Measurements from ENCODE around the gene BRINP3.

The BRINP3 gene

GRCh38 chr1:190168893-190169280 lies 308.8 kb downstream of the BRINP3 start:
- H3K4ac ChIP-seq (ENCODE audit: low read depth, low read length) = no peak overlapping the region
- H2BK5ac ChIP-seq (ENCODE audit: low read depth, low read length, poor library complexity) = no peak overlapping the region
- no peak overlapping the region for H3K14ac ChIP-seq (ENCODE audit: low read length)
- H3K4me1 ChIP-seq (ENCODE audit: control insufficient read depth in 1 of 2, insufficient read depth in 2 of 2, low read length in 2 of 2) = no peaks in the 10 kb centered on the region
- no peak overlapping the region for H2AK5ac ChIP-seq (ENCODE audit: low read length)
- no peaks in the 10 kb centered on the region for H3K36me3 ChIP-seq (ENCODE audit: control insufficient read depth in 1 of 2, insufficient read depth in 2 of 2, low read length in 2 of 2)
- no CpG with 5 or more reads among the region's 3 CpGs for WGBS (ENCODE audit: extremely low coverage, insufficient coverage, insufficient read length)
- H4K91ac ChIP-seq (ENCODE audit: low read depth, low read length) = no peak overlapping the region
- no peak overlapping the region for H3K27ac ChIP-seq (ENCODE audit: low read depth, low read length)
- H4K8ac ChIP-seq (ENCODE audit: low read depth, low read length) = no peak overlapping the region
- no peak overlapping the region for H2BK120ac ChIP-seq (ENCODE audit: insufficient read depth, low read length, poor library complexity)
- no peaks in the 10 kb centered on the region for H3K79me1 ChIP-seq (ENCODE audit: low read length)
- H3K23ac ChIP-seq (ENCODE audit: low read length) = no peak overlapping the region
- H2BK12ac ChIP-seq (ENCODE audit: low read length) = no peak overlapping the region
- H3K79me2 ChIP-seq (ENCODE audit: control insufficient read depth, insufficient read depth, low read length, poor library complexity) = no peaks in the 10 kb centered on the region
- H4K12ac ChIP-seq (ENCODE audit: low read depth, low read length) = no peak overlapping the region
- H2AFZ ChIP-seq (ENCODE audit: insufficient read depth, low read length, poor library complexity) = no peak overlapping the region
- DNase-seq = peak; percentile 8 to 93
- no peaks in the 10 kb centered on the region for H3K27me3 ChIP-seq (ENCODE audit: insufficient read depth, low read length)
- H3K9me3 ChIP-seq (ENCODE audit: insufficient read depth, low read depth, low read length) = no peaks in the 10 kb centered on the region
- no peak overlapping the region for H3K9ac ChIP-seq (ENCODE audit: low read length)
- H3K4me3 ChIP-seq (ENCODE audit: low read depth, low read length) = no peak overlapping the region
- no peak overlapping the region for H3K4me2 ChIP-seq (ENCODE audit: low read length)
- no peak overlapping the region for H3K18ac ChIP-seq (ENCODE audit: low read length)

- DNase-seq = peak in 1 of 2 donors; percentile 39
- Histone ChIP-seq H4K12ac (ENCODE audit: low read depth, low read length) (no peak overlapping the region), H3K4me3 (ENCODE audit: low read depth, low read length) (no peak overlapping the region), H2BK5ac (ENCODE audit: low read depth, low read length, poor library complexity) (no peak overlapping the region), H3K36me3 (ENCODE audit: control insufficient read depth in 1 of 2, insufficient read depth in 2 of 2, low read length in 2 of 2) (no peaks in the 10 kb centered on the region), H3K79me1 (ENCODE audit: low read length) (no peaks in the 10 kb centered on the region), H3K79me2 (ENCODE audit: control insufficient read depth, insufficient read depth, low read length, poor library complexity) (no peaks in the 10 kb centered on the region), H3K4ac (ENCODE audit: low read depth, low read length) (no peak overlapping the region), H3K18ac (ENCODE audit: low read length) (no peak overlapping the region), H3K23ac (ENCODE audit: low read length) (no peak overlapping the region), H4K91ac (ENCODE audit: low read depth, low read length) (no peak overlapping the region), H2BK120ac (ENCODE audit: insufficient read depth, low read length, poor library complexity) (no peak overlapping the region), H3K27ac (ENCODE audit: low read depth, low read length) (no peak overlapping the region), H3K9me3 (ENCODE audit: insufficient read depth, low read depth, low read length) (no peaks in the 10 kb centered on the region), H2AK5ac (ENCODE audit: low read length) (no peak overlapping the region), H3K14ac (ENCODE audit: low read length) (no peak overlapping the region), H2BK12ac (ENCODE audit: low read length) (no peak overlapping the region), H3K4me1 (ENCODE audit: control insufficient read depth in 1 of 2, insufficient read depth in 2 of 2, low read length in 2 of 2) (no peaks in the 10 kb centered on the region), H3K9ac (ENCODE audit: low read length) (no peak overlapping the region), H3K4me2 (ENCODE audit: low read length) (no peak overlapping the region), H2AFZ (ENCODE audit: insufficient read depth, low read length, poor library complexity) (no peak overlapping the region), H3K27me3 (ENCODE audit: insufficient read depth, low read length) (no peaks in the 10 kb centered on the region), H4K8ac (ENCODE audit: low read depth, low read length) (no peak overlapping the region)
- WGBS (ENCODE audit: extremely low coverage, insufficient coverage, insufficient read length) = no CpG with 5 or more reads among the region's 3 CpGs
These were observed 309.4 kb downstream of the BRINP3 start for GRCh38 chr1:190168116-190168892.

- Histone ChIP-seq H3K4me2 (ENCODE audit: low read length) (no peak overlapping the region), H3K27me3 (ENCODE audit: insufficient read depth, low read length) (no peaks in the 10 kb centered on the region), H2BK5ac (ENCODE audit: low read depth, low read length, poor library complexity) (no peak overlapping the region), H2AFZ (ENCODE audit: insufficient read depth, low read length, poor library complexity) (no peak overlapping the region), H3K27ac (ENCODE audit: low read depth, low read length) (no peak overlapping the region), H3K9me3 (ENCODE audit: insufficient read depth, low read depth, low read length) (no peaks in the 10 kb centered on the region), H3K79me1 (ENCODE audit: low read length) (no peaks in the 10 kb centered on the region), H3K36me3 (ENCODE audit: control insufficient read depth in 1 of 2, insufficient read depth in 2 of 2, low read length in 2 of 2) (no peaks in the 10 kb centered on the region), H4K8ac (ENCODE audit: low read depth, low read length) (no peak overlapping the region), H3K18ac (ENCODE audit: low read length) (no peak overlapping the region), H2BK12ac (ENCODE audit: low read length) (no peak overlapping the region), H3K4me3 (ENCODE audit: low read depth, low read length) (no peak overlapping the region), H3K4ac (ENCODE audit: low read depth, low read length) (no peak overlapping the region), H2BK120ac (ENCODE audit: insufficient read depth, low read length, poor library complexity) (no peak overlapping the region), H2AK5ac (ENCODE audit: low read length) (no peak overlapping the region), H3K4me1 (ENCODE audit: control insufficient read depth in 1 of 2, insufficient read depth in 2 of 2, low read length in 2 of 2) (no peaks in the 10 kb centered on the region), H3K79me2 (ENCODE audit: control insufficient read depth, insufficient read depth, low read length, poor library complexity) (no peaks in the 10 kb centered on the region), H3K23ac (ENCODE audit: low read length) (no peak overlapping the region), H3K9ac (ENCODE audit: low read length) (no peak overlapping the region), H4K91ac (ENCODE audit: low read depth, low read length) (no peak overlapping the region), H4K12ac (ENCODE audit: low read depth, low read length) (no peak overlapping the region), H3K14ac (ENCODE audit: low read length) (no peak overlapping the region)
- no CpG with 5 or more reads among the region's 2 CpGs for WGBS (ENCODE audit: extremely low coverage, insufficient coverage, insufficient read length)
- DNase-seq = no peak
These were observed 318.5 kb downstream of the BRINP3 start for GRCh38 chr1:190159146-190159545.

GRCh38 chr1:190154744-190155143 lies 322.9 kb downstream of the BRINP3 start:
- Histone ChIP-seq H3K36me3 (ENCODE audit: control insufficient read depth in 1 of 2, insufficient read depth in 2 of 2, low read length in 2 of 2) (no peaks in the 10 kb centered on the region), H4K8ac (ENCODE audit: low read depth, low read length) (no peak overlapping the region), H3K4ac (ENCODE audit: low read depth, low read length) (no peak overlapping the region), H3K9me3 (ENCODE audit: insufficient read depth, low read depth, low read length) (no peaks in the 10 kb centered on the region), H2BK12ac (ENCODE audit: low read length) (no peak overlapping the region), H3K27me3 (ENCODE audit: insufficient read depth, low read length) (no peaks in the 10 kb centered on the region), H3K18ac (ENCODE audit: low read length) (no peak overlapping the region), H3K4me1 (ENCODE audit: control insufficient read depth in 1 of 2, insufficient read depth in 2 of 2, low read length in 2 of 2) (no peaks in the 10 kb centered on the region), H3K23ac (ENCODE audit: low read length) (no peak overlapping the region), H3K14ac (ENCODE audit: low read length) (no peak overlapping the region), H3K9ac (ENCODE audit: low read length) (no peak overlapping the region), H2AK5ac (ENCODE audit: low read length) (no peak overlapping the region), H3K27ac (ENCODE audit: low read depth, low read length) (no peak overlapping the region), H2AFZ (ENCODE audit: insufficient read depth, low read length, poor library complexity) (no peak overlapping the region), H3K4me3 (ENCODE audit: low read depth, low read length) (no peak overlapping the region), H3K79me2 (ENCODE audit: control insufficient read depth, insufficient read depth, low read length, poor library complexity) (no peaks in the 10 kb centered on the region), H2BK5ac (ENCODE audit: low read depth, low read length, poor library complexity) (no peak overlapping the region), H4K12ac (ENCODE audit: low read depth, low read length) (no peak overlapping the region), H2BK120ac (ENCODE audit: insufficient read depth, low read length, poor library complexity) (no peak overlapping the region), H3K4me2 (ENCODE audit: low read length) (no peak overlapping the region), H4K91ac (ENCODE audit: low read depth, low read length) (no peak overlapping the region), H3K79me1 (ENCODE audit: low read length) (no peaks in the 10 kb centered on the region)
- no CpG with 5 or more reads among the region's 2 CpGs for WGBS (ENCODE audit: extremely low coverage, insufficient coverage, insufficient read length)
- no peak for DNase-seq

Measured in trophoblast cell (in vitro differentiated cells and primary cell).